Liver (tissue), 9 donors: ENCODE results near the gene OSBPL9. TPM values are rescaled to one million over a fixed set of nuclear protein-coding genes. Genes with fewer than 3 reads are reported as not detected.

ENCODE experiments used
- DNase-seq: peaks from one replicate; pipeline ENCODE4 v3.0.0-alpha.2; 2017; ENCODE audit warnings: low spot score
- H3K27ac ChIP-seq, 2 donors: one replicate each; pipeline ENCODE4 v1.7.0; 2013; ENCODE audit warnings: inconsistent platforms in 2 of 2, low read length in 2 of 2, control low read depth in 1 of 2, low read depth in 1 of 2, mild to moderate bottlenecking in 1 of 2
- H3K27me3 ChIP-seq, 4 donors: one replicate each; pipeline versions ENCODE4 v1.6.1 to v1.7.0; 2013; ENCODE audit warnings: low read length in 3 of 4, inconsistent platforms in 1 of 4, mild to moderate bottlenecking in 1 of 4, moderate library complexity in 1 of 4; ENCODE audit not compliant: control insufficient read depth in 4 of 4, insufficient read depth in 4 of 4
- H3K36me3 ChIP-seq, 4 donors: one replicate each; pipeline versions ENCODE4 v1.6.1 to v1.7.0; 2013; ENCODE audit warnings: low read length in 3 of 4, mild to moderate bottlenecking in 3 of 4, low read depth in 1 of 4, moderate library complexity in 1 of 4; ENCODE audit not compliant: control insufficient read depth in 4 of 4, insufficient read depth in 3 of 4
- H3K4me1 ChIP-seq, 4 donors: one replicate each; pipeline versions ENCODE4 v1.6.1 to v1.7.0; 2013; ENCODE audit warnings: low read length in 3 of 4, mild to moderate bottlenecking in 3 of 4, moderate library complexity in 1 of 4; ENCODE audit not compliant: control insufficient read depth in 4 of 4, insufficient read depth in 4 of 4
- H3K4me3 ChIP-seq, 3 donors: one replicate each; pipeline versions ENCODE4 v1.6.1 to v1.7.0; 2013; ENCODE audit warnings: low read length in 3 of 3, control low read depth in 1 of 3, low read depth in 1 of 3, mild to moderate bottlenecking in 1 of 3
- H3K9ac ChIP-seq, 2 donors: one replicate each; pipeline ENCODE4 v1.7.0; 2013; ENCODE audit warnings: low read length in 2 of 2, mild to moderate bottlenecking in 2 of 2, moderate library complexity in 2 of 2, control low read depth in 1 of 2, low read depth in 1 of 2
- H3K9me3 ChIP-seq, 4 donors: one replicate each; pipeline versions ENCODE4 v1.6.1 to v1.7.0; 2013; ENCODE audit warnings: low read length in 3 of 4; ENCODE audit not compliant: control insufficient read depth in 4 of 4
- ATF3 ChIP-seq: IDR thresholded peaks from 2 replicates; pipeline ENCODE4 v1.6.1; 2016; ENCODE audit warnings: antibody characterized with exemption
- FOXA1 ChIP-seq: IDR thresholded peaks from 2 replicates; pipeline ENCODE4 v1.6.1; 2016; ENCODE audit warnings: antibody characterized with exemption
- FOXA2 ChIP-seq: IDR thresholded peaks from 2 replicates; pipeline ENCODE4 v1.6.1; 2016; ENCODE audit warnings: antibody characterized with exemption
- HNF4A ChIP-seq, 2 donors: conservative IDR thresholded peaks; 2 replicates each; pipeline ENCODE4 v1.6.1; 2016; ENCODE audit warnings: antibody characterized with exemption in 2 of 2, mild to moderate bottlenecking in 2 of 2
- HNF4G ChIP-seq: IDR thresholded peaks from 2 replicates; pipeline ENCODE4 v1.6.1; 2016; ENCODE audit warnings: antibody characterized with exemption
- JUND ChIP-seq, 2 donors: IDR thresholded peaks; 2 replicates each; pipeline ENCODE4 v1.6.1; 2016; ENCODE audit warnings: antibody characterized with exemption in 2 of 2
- MAX ChIP-seq: IDR thresholded peaks from 2 replicates; pipeline ENCODE4 v1.6.1; 2016; ENCODE audit warnings: antibody characterized with exemption
- NR2F2 ChIP-seq: IDR thresholded peaks from 2 replicates; pipeline ENCODE4 v1.6.1; 2016; ENCODE audit warnings: antibody characterized with exemption
- RAD21 ChIP-seq, 2 donors: IDR thresholded peaks; 2 replicates each; pipeline ENCODE4 v1.6.1; 2016; ENCODE audit warnings: antibody characterized with exemption in 2 of 2, mild to moderate bottlenecking in 2 of 2
- RXRA ChIP-seq, 2 donors: IDR thresholded peaks; 2 replicates each; pipeline ENCODE4 v1.6.1; 2017 to 2018; ENCODE audit warnings: antibody characterized with exemption in 2 of 2, mild to moderate bottlenecking in 1 of 2
- SP1 ChIP-seq: IDR thresholded peaks from 2 replicates; pipeline ENCODE4 v1.6.1; 2018; ENCODE audit warnings: antibody characterized with exemption, mild to moderate bottlenecking
- TAF1 ChIP-seq: conservative IDR thresholded peaks from 2 replicates; pipeline ENCODE4 v1.6.1; 2016; ENCODE audit warnings: antibody characterized with exemption, mild to moderate bottlenecking
- YY1 ChIP-seq: IDR thresholded peaks from 2 replicates; pipeline ENCODE4 v1.6.1; 2016; ENCODE audit warnings: antibody characterized with exemption, mild to moderate bottlenecking
- ZBTB33 ChIP-seq: IDR thresholded peaks from 2 replicates; pipeline ENCODE4 v1.6.1; 2016; ENCODE audit warnings: antibody characterized with exemption
- WGBS: extraction: QIAGEN DNeasy Blood & Tissue Kit; methylation state at CpG from one replicate; pipeline ENCODE4 v1.1.7; 2013; 5-methylcytosine and 5-hydroxymethylcytosine counted together
- polyA plus RNA-seq, 2 donors: library from polyadenylated mRNA; stranded (reverse) in 1 of 2; unstranded in 1 of 2; fragments of 200-250 nt in 1 of 2; fragments of >200 nt in 1 of 2; fragmentation: Nextera tagmentation in 1 of 2; extraction: Ambion mirVana in 1 of 2; gene quantifications; one replicate each; pipeline versions ENCODE4 v1.2.1 to v1.2.3, GENCODE V29; 2013 to 2015
- total RNA-seq, 2 donors: library from RNA; depleted of rRNA; stranded (reverse); fragments of >200 nt; gene quantifications; one replicate each; pipeline ENCODE4 v1.2.3, GENCODE V29; 2014
- TF ChIP-seq, protein P1 (sequence below): fragments of 150-350 bp; IDR thresholded peaks from 2 replicates; pipeline ENCODE4 v1.5.1; 2017; ENCODE audit warnings: improper control_type of control experiment, low read depth, low read length; ENCODE audit not compliant: missing input control
- TF ChIP-seq, protein P2 (sequence below): IDR thresholded peaks from 2 replicates; pipeline ENCODE4 v1.6.1; 2016; ENCODE audit warnings: antibody characterized with exemption, mild to moderate bottlenecking
- donor health status: healthy.
- donor health status: healthy.
- donor health status: healthy.
- donor health status: healthy.
- donor health status: healthy.

Gene OSBPL9
- total and polyA plus RNA-seq, 4 donors: 52.1 to 129 (median 60.4) TPM

- no peak for DNase-seq
- H3K27ac ChIP-seq: no peak overlapping the region
- H3K9ac ChIP-seq: no peak overlapping the region
- H3K36me3 ChIP-seq: peaks cover 4 to 63% (median 54%) of the 10 kb centered on the region in 4 donors
- no peaks in the 10 kb centered on the region for H3K27me3 ChIP-seq
- peaks cover 4 to 26% (median 19%) of the 10 kb centered on the region in 4 donors for H3K4me1 ChIP-seq
- no peak for TF ChIP-seq TAF1
- TF ChIP-seq RXRA (IDR thresholded peaks at IDR 0.05): no peak
- TF ChIP-seq, protein P1, sequence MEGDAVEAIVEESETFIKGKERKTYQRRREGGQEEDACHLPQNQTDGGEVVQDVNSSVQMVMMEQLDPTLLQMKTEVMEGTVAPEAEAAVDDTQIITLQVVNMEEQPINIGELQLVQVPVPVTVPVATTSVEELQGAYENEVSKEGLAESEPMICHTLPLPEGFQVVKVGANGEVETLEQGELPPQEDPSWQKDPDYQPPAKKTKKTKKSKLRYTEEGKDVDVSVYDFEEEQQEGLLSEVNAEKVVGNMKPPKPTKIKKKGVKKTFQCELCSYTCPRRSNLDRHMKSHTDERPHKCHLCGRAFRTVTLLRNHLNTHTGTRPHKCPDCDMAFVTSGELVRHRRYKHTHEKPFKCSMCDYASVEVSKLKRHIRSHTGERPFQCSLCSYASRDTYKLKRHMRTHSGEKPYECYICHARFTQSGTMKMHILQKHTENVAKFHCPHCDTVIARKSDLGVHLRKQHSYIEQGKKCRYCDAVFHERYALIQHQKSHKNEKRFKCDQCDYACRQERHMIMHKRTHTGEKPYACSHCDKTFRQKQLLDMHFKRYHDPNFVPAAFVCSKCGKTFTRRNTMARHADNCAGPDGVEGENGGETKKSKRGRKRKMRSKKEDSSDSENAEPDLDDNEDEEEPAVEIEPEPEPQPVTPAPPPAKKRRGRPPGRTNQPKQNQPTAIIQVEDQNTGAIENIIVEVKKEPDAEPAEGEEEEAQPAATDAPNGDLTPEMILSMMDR: no peak
- TF ChIP-seq FOXA2: no peak
- TF ChIP-seq NR2F2: no peak
- TF ChIP-seq RAD21 (IDR thresholded peaks at IDR 0.05): no peak
- no peak for TF ChIP-seq HNF4A (conservative IDR thresholded peaks at IDR 0.05)
- no peak for TF ChIP-seq ZBTB33
- no peak for TF ChIP-seq FOXA1
- TF ChIP-seq, protein P2, sequence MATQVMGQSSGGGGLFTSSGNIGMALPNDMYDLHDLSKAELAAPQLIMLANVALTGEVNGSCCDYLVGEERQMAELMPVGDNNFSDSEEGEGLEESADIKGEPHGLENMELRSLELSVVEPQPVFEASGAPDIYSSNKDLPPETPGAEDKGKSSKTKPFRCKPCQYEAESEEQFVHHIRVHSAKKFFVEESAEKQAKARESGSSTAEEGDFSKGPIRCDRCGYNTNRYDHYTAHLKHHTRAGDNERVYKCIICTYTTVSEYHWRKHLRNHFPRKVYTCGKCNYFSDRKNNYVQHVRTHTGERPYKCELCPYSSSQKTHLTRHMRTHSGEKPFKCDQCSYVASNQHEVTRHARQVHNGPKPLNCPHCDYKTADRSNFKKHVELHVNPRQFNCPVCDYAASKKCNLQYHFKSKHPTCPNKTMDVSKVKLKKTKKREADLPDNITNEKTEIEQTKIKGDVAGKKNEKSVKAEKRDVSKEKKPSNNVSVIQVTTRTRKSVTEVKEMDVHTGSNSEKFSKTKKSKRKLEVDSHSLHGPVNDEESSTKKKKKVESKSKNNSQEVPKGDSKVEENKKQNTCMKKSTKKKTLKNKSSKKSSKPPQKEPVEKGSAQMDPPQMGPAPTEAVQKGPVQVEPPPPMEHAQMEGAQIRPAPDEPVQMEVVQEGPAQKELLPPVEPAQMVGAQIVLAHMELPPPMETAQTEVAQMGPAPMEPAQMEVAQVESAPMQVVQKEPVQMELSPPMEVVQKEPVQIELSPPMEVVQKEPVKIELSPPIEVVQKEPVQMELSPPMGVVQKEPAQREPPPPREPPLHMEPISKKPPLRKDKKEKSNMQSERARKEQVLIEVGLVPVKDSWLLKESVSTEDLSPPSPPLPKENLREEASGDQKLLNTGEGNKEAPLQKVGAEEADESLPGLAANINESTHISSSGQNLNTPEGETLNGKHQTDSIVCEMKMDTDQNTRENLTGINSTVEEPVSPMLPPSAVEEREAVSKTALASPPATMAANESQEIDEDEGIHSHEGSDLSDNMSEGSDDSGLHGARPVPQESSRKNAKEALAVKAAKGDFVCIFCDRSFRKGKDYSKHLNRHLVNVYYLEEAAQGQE: no peak
- no peak for TF ChIP-seq HNF4G
- no peak for TF ChIP-seq YY1
- TF ChIP-seq JUND (IDR thresholded peaks at IDR 0.05): no peak
- no peak for TF ChIP-seq ATF3
- no peak for TF ChIP-seq SP1
- no peak for TF ChIP-seq MAX
- H3K9me3 ChIP-seq: no peaks in the 10 kb centered on the region
- WGBS: 95% methylated on average over 1 of the region's 1 CpG
- no peak overlapping the region for H3K4me3 ChIP-seq
Observed at GRCh38 chr1:51791888-51792287, 175.0 kb downstream of the OSBPL9 start.

DNA sequence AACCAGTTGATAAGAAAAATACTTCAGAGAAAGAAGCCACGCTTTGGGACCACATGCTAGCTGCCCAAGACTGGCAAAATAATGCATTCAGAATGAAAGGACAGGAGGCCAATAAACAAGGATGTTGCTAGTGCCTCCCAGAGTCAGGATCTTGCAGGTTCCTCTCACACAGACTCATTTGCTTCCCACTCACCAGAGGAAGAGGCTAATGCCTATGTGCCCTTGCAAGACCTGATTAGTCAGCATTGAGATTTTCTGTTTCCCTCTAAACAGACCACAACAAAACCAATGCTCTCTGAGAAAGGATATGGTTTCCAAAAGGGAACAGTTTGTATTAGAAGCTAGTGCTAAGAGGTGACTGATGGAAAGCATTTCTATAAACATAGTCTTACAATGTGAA is 176.0 kb downstream of the OSBPL9 start:
- Histone ChIP-seq H3K9ac (no peak overlapping the region), H3K27ac (no peak overlapping the region), H3K36me3 (peaks cover 4 to 59% (median 47%) of the 10 kb centered on the region in 4 donors), H3K4me3 (no peak overlapping the region), H3K4me1 (peaks cover 4 to 26% (median 19%) of the 10 kb centered on the region in 4 donors), H3K9me3 (no peaks in the 10 kb centered on the region), H3K27me3 (no peaks in the 10 kb centered on the region)
- TF ChIP-seq SP1 (no peak), JUND (IDR thresholded peaks at IDR 0.05) (no peak)
- WGBS: 93% methylated on average over 1 of the region's 1 CpG
- DNase-seq: no peak
